Ovary (tissue), 9 donors: ENCODE measurements around the gene EPHA8. TPM values are rescaled to one million over a fixed set of nuclear protein-coding genes. Genes with fewer than 3 reads are reported as not detected.

Experiments used
- DNase-seq, 5 donors: peaks; one replicate each; pipeline ENCODE4 v3.0.0-alpha.2; 2019 to 2020
- H3K27ac ChIP-seq, 2 donors: fragments of 200-600 bp; one replicate each; pipeline versions ENCODE4 v1.5.1 to v1.8.0; 2019 to 2022
- H3K27me3 ChIP-seq: fragments of 200-600 bp; one replicate; pipeline ENCODE4 v1.8.0; 2022
- H3K36me3 ChIP-seq: fragments of 200-600 bp; sonication (generic); one replicate; pipeline ENCODE4 v1.5.1; 2019
- H3K4me1 ChIP-seq: one replicate; pipeline ENCODE4 v1.8.1; 2013; ENCODE audit warnings: mild to moderate bottlenecking, moderate library complexity; ENCODE audit not compliant: insufficient read depth
- H3K4me3 ChIP-seq: fragments of 200-600 bp; sonication (generic); one replicate; pipeline ENCODE4 v1.5.1; 2017
- H3K9me3 ChIP-seq, 2 donors: fragments of 200-600 bp in 1 of 2; sonication (generic) in 1 of 2; one replicate each; pipeline versions ENCODE4 v1.5.1 to v1.8.1; 2013 to 2019; ENCODE audit warnings: mild to moderate bottlenecking in 1 of 2, moderate library complexity in 1 of 2
- CTCF ChIP-seq, 3 donors: fragments of 450-650 bp in 2 of 3; fragments of 200-600 bp in 1 of 3; IDR thresholded peaks; one replicate each; pipeline versions ENCODE4 v1.5.1 to v1.8.0; 2016 to 2022; ENCODE audit warnings: antibody characterized with exemption in 3 of 3, mild to moderate bottlenecking in 1 of 3
- EP300 ChIP-seq: sonication (generic); formaldehyde crosslinking; IDR thresholded peaks from one replicate; pipeline ENCODE4 v1.6.1; 2017; ENCODE audit warnings: antibody characterized with exemption
- POLR2A ChIP-seq: fragments of 450-650 bp; IDR thresholded peaks from one replicate; pipeline ENCODE4 v1.6.1; 2017; ENCODE audit warnings: antibody characterized with exemption, mild to moderate bottlenecking, moderate library complexity
- WGBS, 3 donors: extraction: QIAGEN DNeasy Blood & Tissue Kit in 1 of 3; methylation state at CpG; one replicate each; pipeline versions ENCODE4 v1.1.5 to v1.1.7; 2013 to 2017; 5-methylcytosine and 5-hydroxymethylcytosine counted together
- intact Hi-C, 4 donors: fragments of 100-400 bp; cut with DNase I; formaldehyde crosslinking; loops; one replicate each; pipeline versions ENCODE4 v1.11.0 to v1.15.1; 2022 to 2023
- polyA plus RNA-seq, 2 donors: library from polyadenylated mRNA; stranded (reverse); fragments of 200-250 nt in 1 of 2; fragments of 350-450 nt in 1 of 2; fragmentation: Illumina TruSeq in 1 of 2; extraction: RNeasy Lipid Tissue Mini Kit (QIAGEN cat#74804) in 1 of 2; gene quantifications; one replicate each; pipeline ENCODE4 v1.2.3, GENCODE V29; 2013 to 2014
- total RNA-seq, 7 donors: library from RNA; depleted of rRNA in 2 of 7; stranded (reverse); fragments of >200 nt in 2 of 7; fragmentation: NEBNext Ultra II Directional in 3 of 7; extraction: Animal tissue kit (Norgen Biotek cat#: 25700) in 3 of 7; gene quantifications; one replicate each; pipeline versions ENCODE4 v1.1.0 to v1.2.4, GENCODE V29; 2016 to 2023
- donor health status: DM: no; HTN: no; CAD: no; lungs with moderate emphysema.
- donor health status: DM: no; HTN: no; CAD: no.
- donor health status: Bipolar disorder and iron deficiency.
- donor health status: DM: yes; HTN: yes; CAD: no.
- donor health status: DM: no; HTN: no; CAD: no.
- donor health status: DM: yes; HTN: yes; CAD: no.

The EPHA8 gene
- total and polyA plus RNA-seq, 9 donors: 0.02 TPM; not detected in 8

GRCh38 chr1:22601610-22602009 lies 38.3 kb downstream of the EPHA8 start:
- 89 to 97% (median 90%) methylated on average over 6 to 12 of the region's 12 CpGs for WGBS, 3 donors
- Histone ChIP-seq H3K27me3 (no peaks in the 10 kb centered on the region), H3K4me3 (no peak overlapping the region), H3K36me3 (no peaks in the 10 kb centered on the region), H3K4me1 (no peaks in the 10 kb centered on the region), H3K9me3 (no peaks in the 10 kb centered on the region), H3K27ac (no peak overlapping the region)
- no peak for DNase-seq
- TF ChIP-seq CTCF (IDR thresholded peaks at IDR 0.05) (no peak), POLR2A (no peak), EP300 (no peak)
- intact Hi-C loops: no loop called here

- TF ChIP-seq CTCF (IDR thresholded peaks at IDR 0.05) (no peak), EP300 (no peak), POLR2A (no peak)
- DNase-seq: no peak
- H3K27me3 ChIP-seq: no peaks in the 10 kb centered on the region
Observed at GRCh38 chr1:22602060-22602740, 38.9 kb downstream of the EPHA8 start.

GRCh38 chr1:22606161-22606560 lies 42.9 kb downstream of the EPHA8 start:
- Histone ChIP-seq H3K27me3 (no peaks in the 10 kb centered on the region), H3K4me1 (no peaks in the 10 kb centered on the region), H3K36me3 (no peaks in the 10 kb centered on the region), H3K9me3 (no peaks in the 10 kb centered on the region), H3K4me3 (no peak overlapping the region), H3K27ac (no peak overlapping the region)
- no peak for DNase-seq
- intact Hi-C loops: no loop called here
- 44 to 55% (median 50%) methylated on average over 4 of the region's 4 CpGs for WGBS, 3 donors
- TF ChIP-seq POLR2A (no peak), CTCF (IDR thresholded peaks at IDR 0.05) (no peak), EP300 (no peak)

More at GRCh38 chr1:22602060-22602740, 38.9 kb downstream of the EPHA8 start:
- H3K4me1 ChIP-seq: no peaks in the 10 kb centered on the region
- H3K4me3 ChIP-seq: no peak overlapping the region
- H3K27ac ChIP-seq: no peak overlapping the region
- intact Hi-C loops: no loop called here
- WGBS, 3 donors: 77 to 89% (median 85%) methylated on average over 18 of the region's 18 CpGs
- H3K9me3 ChIP-seq: no peaks in the 10 kb centered on the region
- no peaks in the 10 kb centered on the region for H3K36me3 ChIP-seq

GRCh38 chr1:22607154-22607553 lies 43.9 kb downstream of the EPHA8 start:
- no peaks in the 10 kb centered on the region for H3K36me3 ChIP-seq
- no peak overlapping the region for H3K27ac ChIP-seq
- DNase-seq: no peak
- H3K4me1 ChIP-seq: no peaks in the 10 kb centered on the region
- H3K4me3 ChIP-seq: no peak overlapping the region
- intact Hi-C loops: no loop called here
- TF ChIP-seq POLR2A (no peak), EP300 (no peak)
- no peaks in the 10 kb centered on the region for H3K27me3 ChIP-seq
- no peaks in the 10 kb centered on the region for H3K9me3 ChIP-seq
- WGBS, 3 donors: 6 to 8% (median 8%) methylated on average over 10 of the region's 10 CpGs

- intact Hi-C loops: no loop called here
- Histone ChIP-seq H3K9me3 (no peaks in the 10 kb centered on the region), H3K36me3 (no peaks in the 10 kb centered on the region), H3K27ac (no peak overlapping the region), H3K27me3 (no peaks in the 10 kb centered on the region), H3K4me1 (no peaks in the 10 kb centered on the region), H3K4me3 (no peak overlapping the region)
- no peak for DNase-seq
- 54 to 62% (median 60%) methylated on average over 3 of the region's 3 CpGs for WGBS, 3 donors
- TF ChIP-seq CTCF (IDR thresholded peaks at IDR 0.05) (no peak), POLR2A (no peak), EP300 (no peak)
Observed at GRCh38 chr1:22608361-22608760, 45.1 kb downstream of the EPHA8 start.
